Stomach (tissue), 4 donors: Measurements from ENCODE around the gene PDE3B.

Experiments
- CTCF ChIP-seq, 7 experiments: fragments of 450-650 bp in 4 of 7; fragments of 200-600 bp in 3 of 7; sonication (generic) in 3 of 7; IDR thresholded peaks; one replicate each; pipeline ENCODE4 v1.5.1; 2016 to 2019; ENCODE audit warnings: antibody characterized with exemption in 7 of 7, control low read depth in 2 of 7, mild to moderate bottlenecking in 1 of 7
- EP300 ChIP-seq: sonication (generic); formaldehyde crosslinking; IDR thresholded peaks from one replicate; pipeline ENCODE4 v1.6.1; 2017; ENCODE audit warnings: antibody characterized with exemption

GRCh38 chr11:14612694-14613093 is 30.9 kb upstream of the PDE3B start:
- no peak for TF ChIP-seq EP300
- no peak for TF ChIP-seq CTCF (IDR thresholded peaks at IDR 0.05)
